GM12874 (cell line): Measurements from ENCODE around the gene RBPJL.

Experiments used
- TF ChIP-seq, protein P1 (sequence below): IDR thresholded peaks from 2 replicates; pipeline ENCODE4 v1.5.1; 2011; ENCODE audit warnings: low read depth, mild to moderate bottlenecking, control low read depth, low read length, moderate library complexity; ENCODE audit not compliant: insufficient read depth

Gene RBPJL

DNA sequence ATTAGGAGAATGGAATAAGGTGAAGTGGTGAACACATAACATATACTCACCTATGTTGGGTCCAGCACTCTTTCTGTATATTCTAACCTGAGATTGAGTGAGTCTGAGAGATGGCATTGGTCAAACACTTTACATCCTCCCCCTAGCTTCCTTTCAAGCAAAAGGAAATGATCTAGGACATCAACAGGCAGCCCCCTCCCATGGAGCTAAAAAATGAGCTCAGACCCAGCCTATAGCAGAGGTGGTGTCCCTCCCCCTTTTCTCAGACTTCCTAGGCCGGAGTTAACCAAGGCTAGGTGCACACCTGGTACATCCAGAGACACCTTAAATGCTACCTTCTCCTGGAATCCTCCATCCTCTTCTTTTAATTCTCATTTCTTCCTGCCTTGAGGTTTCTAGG lies 47.1 kb downstream of the RBPJL start:
- TF ChIP-seq, protein P1, sequence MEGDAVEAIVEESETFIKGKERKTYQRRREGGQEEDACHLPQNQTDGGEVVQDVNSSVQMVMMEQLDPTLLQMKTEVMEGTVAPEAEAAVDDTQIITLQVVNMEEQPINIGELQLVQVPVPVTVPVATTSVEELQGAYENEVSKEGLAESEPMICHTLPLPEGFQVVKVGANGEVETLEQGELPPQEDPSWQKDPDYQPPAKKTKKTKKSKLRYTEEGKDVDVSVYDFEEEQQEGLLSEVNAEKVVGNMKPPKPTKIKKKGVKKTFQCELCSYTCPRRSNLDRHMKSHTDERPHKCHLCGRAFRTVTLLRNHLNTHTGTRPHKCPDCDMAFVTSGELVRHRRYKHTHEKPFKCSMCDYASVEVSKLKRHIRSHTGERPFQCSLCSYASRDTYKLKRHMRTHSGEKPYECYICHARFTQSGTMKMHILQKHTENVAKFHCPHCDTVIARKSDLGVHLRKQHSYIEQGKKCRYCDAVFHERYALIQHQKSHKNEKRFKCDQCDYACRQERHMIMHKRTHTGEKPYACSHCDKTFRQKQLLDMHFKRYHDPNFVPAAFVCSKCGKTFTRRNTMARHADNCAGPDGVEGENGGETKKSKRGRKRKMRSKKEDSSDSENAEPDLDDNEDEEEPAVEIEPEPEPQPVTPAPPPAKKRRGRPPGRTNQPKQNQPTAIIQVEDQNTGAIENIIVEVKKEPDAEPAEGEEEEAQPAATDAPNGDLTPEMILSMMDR: no peak

GRCh38 chr20:45354423-45355208 lies 48.0 kb downstream of the RBPJL start:
- TF ChIP-seq, protein P1: no peak

DNA sequence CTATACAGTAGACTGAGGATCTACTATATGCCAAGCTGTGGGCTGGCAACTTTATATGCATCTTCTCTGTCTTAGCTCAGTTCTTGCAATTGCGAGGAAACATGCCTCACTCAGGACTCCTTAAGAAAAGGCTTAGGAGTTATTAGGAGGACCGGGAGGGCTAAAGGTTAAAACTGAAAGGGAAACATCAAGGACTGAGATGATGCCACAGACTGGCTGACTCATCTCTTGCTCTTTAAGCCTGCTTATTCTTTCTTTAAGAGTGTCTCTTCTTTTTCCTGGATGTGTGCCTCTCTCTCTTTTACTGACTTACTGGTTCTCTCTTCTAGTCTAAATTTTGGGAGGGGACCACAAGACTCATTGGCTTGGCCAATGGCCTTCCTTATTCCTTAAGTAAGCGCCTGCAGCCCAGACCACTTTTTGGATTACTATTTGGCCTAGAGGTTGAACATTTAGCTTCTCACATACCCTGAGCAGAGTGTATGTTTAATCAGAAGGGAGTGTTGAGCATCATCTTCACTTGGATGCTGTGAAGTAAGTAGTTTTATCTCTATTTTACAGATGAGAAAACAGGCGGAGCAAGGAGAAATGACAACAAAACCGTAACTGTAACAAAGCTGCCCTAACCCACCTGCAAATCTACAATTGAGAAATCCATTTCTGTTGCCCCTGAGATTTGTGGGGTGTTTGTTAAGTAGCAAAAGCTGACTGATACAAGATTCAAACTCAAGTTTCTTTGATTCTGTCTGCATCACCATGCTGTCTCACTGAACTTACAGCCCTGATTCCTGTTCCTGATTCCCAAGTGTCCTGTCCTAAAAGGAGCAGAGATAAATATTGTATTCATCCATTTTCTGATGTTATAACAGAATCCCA lies 48.8 kb downstream of the RBPJL start:
- TF ChIP-seq, protein P1: no peak

DNA sequence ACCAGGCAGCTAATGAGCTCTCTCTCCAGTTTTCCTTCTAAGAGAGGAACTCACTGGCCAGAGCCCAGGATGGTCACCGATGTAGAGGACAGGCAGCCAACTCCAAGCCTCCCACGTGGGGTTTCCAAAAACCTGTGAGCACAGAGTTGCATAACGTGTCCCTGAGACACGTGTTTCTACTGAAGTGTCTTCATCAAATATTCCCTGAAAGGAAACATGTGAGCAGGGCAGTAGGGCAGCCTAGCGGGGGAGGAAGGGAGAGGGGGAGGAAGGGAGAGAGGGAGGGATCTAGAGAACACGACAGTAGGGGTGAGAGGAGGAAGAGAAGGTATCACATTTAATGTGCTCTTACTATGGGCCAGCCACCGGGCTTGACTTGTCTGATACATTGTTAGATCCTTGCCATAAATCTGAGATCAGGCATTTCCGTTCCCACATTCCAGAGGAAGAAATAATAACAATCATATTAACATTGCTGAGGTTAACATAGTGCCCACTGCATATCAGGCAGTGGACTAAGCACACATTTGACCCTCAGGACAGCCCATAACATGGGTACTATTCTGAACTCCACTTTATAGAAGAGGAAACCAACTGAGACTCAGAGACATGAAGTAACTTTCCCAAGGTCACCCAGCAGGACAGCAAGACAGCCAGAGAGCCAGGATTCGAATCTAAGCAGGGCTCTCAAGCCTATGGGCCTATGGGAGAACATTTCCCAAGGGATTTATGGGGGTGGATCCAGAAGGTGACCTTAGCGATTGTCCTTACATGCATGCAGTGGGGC lies 51.8 kb downstream of the RBPJL start:
- TF ChIP-seq, protein P1: no peak

DNA sequence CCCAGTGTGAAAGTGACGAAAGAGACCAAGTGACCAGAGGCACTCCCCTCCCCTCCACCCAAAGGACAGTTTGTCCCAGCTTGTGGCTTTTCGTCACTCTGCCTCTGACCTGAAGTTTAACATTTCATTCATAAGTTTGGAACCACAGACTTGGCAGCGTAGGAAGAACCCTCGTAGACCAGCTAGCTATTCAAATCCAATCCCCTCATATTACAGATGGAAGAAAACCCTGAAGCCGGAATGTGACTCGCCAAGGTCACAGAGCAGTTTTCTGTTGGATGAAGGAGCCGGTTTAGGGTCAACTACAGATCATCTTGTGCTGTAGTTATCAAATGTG lies 52.4 kb downstream of the RBPJL start:
- TF ChIP-seq, protein P1: no peak

DNA sequence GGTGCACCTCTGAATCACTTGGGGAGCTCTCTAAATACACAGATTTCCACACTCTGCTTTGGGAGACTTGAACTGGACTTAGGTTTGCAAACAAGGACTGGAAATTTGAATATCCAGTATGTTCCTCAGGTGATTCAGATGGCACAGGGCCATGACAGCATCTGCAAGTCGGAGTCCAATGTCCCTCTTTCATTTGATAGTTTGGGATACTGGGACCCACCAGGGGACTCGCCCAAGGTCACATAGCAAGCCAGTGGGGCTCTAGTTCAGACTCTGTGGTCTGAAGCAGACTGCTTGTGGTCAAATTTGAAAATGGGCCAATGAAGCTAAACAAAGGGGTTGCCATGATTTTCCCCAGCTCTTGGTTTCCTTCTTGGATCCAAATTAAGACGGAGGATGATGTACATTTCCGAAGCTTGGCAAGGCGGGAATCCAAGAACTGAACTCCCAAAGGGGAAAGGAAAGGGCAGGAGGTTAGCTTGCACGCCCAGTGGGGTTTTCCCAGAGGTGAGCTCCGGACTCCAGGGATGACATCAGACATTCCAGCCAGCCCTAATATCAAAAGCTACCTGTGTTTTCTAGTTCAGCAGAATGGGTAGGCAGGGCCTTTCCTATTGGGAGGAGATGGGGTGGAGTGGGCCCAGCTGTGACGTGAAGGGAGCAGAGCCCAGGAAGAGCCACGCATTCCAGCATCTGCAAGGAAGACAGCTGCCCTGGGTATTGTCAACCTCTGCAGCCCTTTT lies 52.9 kb downstream of the RBPJL start:
- TF ChIP-seq, protein P1: no peak
